GM12874 (cell line): ENCODE data around the gene SART1.

Experiments
- CTCF ChIP-seq: IDR thresholded peaks from 2 replicates; pipeline ENCODE4 v1.5.1; 2011; ENCODE audit warnings: low read depth, mild to moderate bottlenecking, control low read depth, low read length, moderate library complexity; ENCODE audit not compliant: insufficient read depth

SART1 gene

GRCh38 chr11:65941720-65942310, 19.7 kb upstream of the SART1 start:
- TF ChIP-seq CTCF = no peak

GRCh38 chr11:65942531-65942930, 19.0 kb upstream of the SART1 start:
- no peak for TF ChIP-seq CTCF

GRCh38 chr11:65944191-65944590, 17.3 kb upstream of the SART1 start:
- TF ChIP-seq CTCF = no peak

- no peak for TF ChIP-seq CTCF
Measured at GRCh38 chr11:65944767-65945166, 16.8 kb upstream of the SART1 start.

GRCh38 chr11:65945430-65945911, 16.1 kb upstream of the SART1 start, which contains the start of gene TSGA10IP:
TSGA10IP (plus strand) TSS chr11:65945480; CDS start chr11:65945676, 196 bp downstream.
- TF ChIP-seq CTCF = no peak

- no peak for TF ChIP-seq CTCF
Measured at GRCh38 chr11:65945941-65946558, 15.5 kb upstream of the SART1 start.

GRCh38 chr11:65946655-65947054, 14.9 kb upstream of the SART1 start:
- no peak for TF ChIP-seq CTCF
